GM04503 (cell line): ENCODE results near the gene NAT16.
"Not testable (repeated sequence)": the region's sequence is repeated elsewhere in the genome, so short reads cannot be mapped to it uniquely, and the experiment has no call there.

ENCODE experiments used
- DNase-seq: peaks from one replicate; pipeline ENCODE4 v3.0.0-alpha.2; 2012; ENCODE audit warnings: low read depth

Gene NAT16

GRCh38 chr7:101180130-101180755 is at the start of gene NAT16:
TSS of gene NAT16 (minus strand) at chr7:101180293. CDS start at chr7:101174807, 5,486 bp downstream.
- no peak for DNase-seq

GRCh38 chr7:101226721-101227120 is 46.6 kb upstream of the NAT16 start:
- no peak for DNase-seq

GRCh38 chr7:101225650-101226049 is 45.6 kb upstream of the NAT16 start:
- DNase-seq, result no peak

GRCh38 chr7:101223528-101223927 is 43.4 kb upstream of the NAT16 start:
- no peak for DNase-seq

- no peak for DNase-seq
Measured at GRCh38 chr7:101222275-101222830, 42.3 kb upstream of the NAT16 start.

- no peak for DNase-seq
Measured at GRCh38 chr7:101220295-101220694, 40.2 kb upstream of the NAT16 start.

GRCh38 chr7:101218236-101219125 is 38.4 kb upstream of the NAT16 start:
- no peak for DNase-seq

- peak; percentile 86 for DNase-seq
Measured at GRCh38 chr7:101217388-101218235, 37.5 kb upstream of the NAT16 start, which contains the start of the genes PLOD3 and ZNHIT1. TSS of gene PLOD3 (minus strand) at chr7:101217581. CDS start at chr7:101217274, 307 bp downstream. TSS of gene ZNHIT1 (plus strand) at chr7:101218165. CDS start at chr7:101218196, 31 bp downstream.

GRCh38 chr7:101216860-101217387 is 36.8 kb upstream of the NAT16 start:
- no peak for DNase-seq

- DNase-seq, result no peak
Measured at GRCh38 chr7:101216001-101216859, 36.1 kb upstream of the NAT16 start.

GRCh38 chr7:101212014-101212413 is 31.9 kb upstream of the NAT16 start:
- DNase-seq, result no peak

- no peak for DNase-seq
Measured at GRCh38 chr7:101211501-101211900, 31.4 kb upstream of the NAT16 start.

- DNase-seq, result no peak
Measured at GRCh38 chr7:101210143-101210542, 30.1 kb upstream of the NAT16 start.

GRCh38 chr7:101208794-101209193 is 28.7 kb upstream of the NAT16 start:
- no peak for DNase-seq

GRCh38 chr7:101207459-101207858 is 27.4 kb upstream of the NAT16 start:
- DNase-seq, result no peak

- DNase-seq, result no peak
Measured at GRCh38 chr7:101206665-101207042, 26.6 kb upstream of the NAT16 start.

GRCh38 chr7:101205901-101206664 is 26.0 kb upstream of the NAT16 start:
- no peak for DNase-seq

GRCh38 chr7:101203740-101204738 is 23.9 kb upstream of the NAT16 start:
- not testable (repeated sequence) for DNase-seq

GRCh38 chr7:101202603-101202918 is 22.5 kb upstream of the NAT16 start:
- DNase-seq, result no peak
